AG09309 (cell line): Measurements from ENCODE around the gene EPHA2.

Experiments
- DNase-seq: peaks from one replicate; pipeline ENCODE4 v3.0.0-alpha.2; 2010; ENCODE audit warnings: low read depth
- H3K4me3 ChIP-seq: 2 replicates; pipeline ENCODE4 v1.5.1; 2011; ENCODE audit warnings: mild to moderate bottlenecking, low read depth, low read length, moderate library complexity; ENCODE audit not compliant: control insufficient read depth
- CTCF ChIP-seq: IDR thresholded peaks from 2 replicates; pipeline ENCODE4 v1.5.1; 2011; ENCODE audit warnings: mild to moderate bottlenecking, low read depth, low read length, inconsistent platforms; ENCODE audit not compliant: insufficient read depth, control insufficient read depth; ENCODE audit errors: missing control alignments

Gene EPHA2

GRCh38 chr1:16137890-16138467 is 17.9 kb downstream of the EPHA2 start:
- no peak overlapping the region for H3K4me3 ChIP-seq
- no peak for DNase-seq
- no peak for TF ChIP-seq CTCF

DNA sequence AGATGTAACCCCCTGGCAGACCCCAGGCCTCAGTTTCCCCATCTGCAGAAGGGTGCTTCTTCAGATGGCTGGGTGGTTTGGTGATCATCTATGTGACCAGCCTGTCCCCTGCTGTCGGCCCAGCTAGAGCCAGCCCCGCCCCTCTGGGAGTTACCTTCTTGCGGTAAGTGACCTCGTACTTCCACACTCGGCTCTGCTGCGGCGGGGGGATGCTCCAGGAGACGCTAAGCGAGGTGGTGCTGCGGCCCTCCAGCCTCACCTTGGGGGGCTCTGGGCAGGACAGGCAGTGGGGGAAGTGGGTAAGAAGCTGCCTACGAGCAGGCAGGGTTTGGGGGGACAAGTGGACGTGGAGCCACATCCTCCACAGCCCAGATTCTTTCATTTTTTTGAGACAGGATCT is 20.4 kb downstream of the EPHA2 start:
- no peak for TF ChIP-seq CTCF
- no peak for DNase-seq
- no peak overlapping the region for H3K4me3 ChIP-seq

DNA sequence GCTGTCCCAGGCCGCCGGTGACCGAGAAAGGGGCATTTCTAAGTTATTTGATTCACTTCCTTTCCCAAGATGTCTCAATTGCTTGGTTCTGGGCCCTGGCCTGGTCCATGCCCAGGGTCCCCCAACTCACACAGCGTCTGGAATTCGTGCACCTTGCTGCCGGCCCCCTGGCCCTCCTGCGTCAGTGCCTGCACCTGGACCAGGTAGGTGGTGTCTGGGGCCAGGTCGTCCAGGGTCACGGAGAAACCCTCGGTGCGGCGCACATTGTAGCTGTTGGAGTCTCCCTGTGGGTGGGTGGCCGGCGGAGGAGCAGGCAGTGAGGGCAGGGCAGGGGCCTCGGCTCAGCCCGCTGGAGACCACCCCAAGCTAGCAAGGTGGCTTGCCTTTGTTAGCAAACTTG is 21.0 kb downstream of the EPHA2 start:
- no peak for DNase-seq
- TF ChIP-seq CTCF, result no peak
- no peak overlapping the region for H3K4me3 ChIP-seq

GRCh38 chr1:16134066-16134801 is 21.6 kb downstream of the EPHA2 start:
- TF ChIP-seq CTCF, result no peak
- no peak for DNase-seq
- H3K4me3 ChIP-seq, result no peak overlapping the region

GRCh38 chr1:16133007-16133961 is 22.6 kb downstream of the EPHA2 start:
- no peak for DNase-seq
- no peak for TF ChIP-seq CTCF
- H3K4me3 ChIP-seq, result no peak overlapping the region

- TF ChIP-seq CTCF, result no peak
- DNase-seq, result no peak
- H3K4me3 ChIP-seq, result no peak overlapping the region
Measured at GRCh38 chr1:16132325-16132785, 23.5 kb downstream of the EPHA2 start.
